GM12873 (cell line): Measurements from ENCODE around the gene POU2F1.

Source experiments
- CTCF ChIP-seq: IDR thresholded peaks from 2 replicates; pipeline ENCODE4 v1.5.1; 2012; ENCODE audit warnings: low read depth, mild to moderate bottlenecking, moderate library complexity, low read length, control low read depth; ENCODE audit not compliant: insufficient read depth; ENCODE audit errors: missing control alignments

Gene POU2F1

GRCh38 chr1:167220537-167221125, at the start of gene POU2F1:
POU2F1 (plus strand) TSS chr1:167220886; CDS start chr1:167220898, 12 bp downstream.
- peak; percentile 66 for TF ChIP-seq CTCF

- no peak for TF ChIP-seq CTCF
These were observed 49.3 kb upstream of the POU2F1 start for GRCh38 chr1:167171286-167171929.

GRCh38 chr1:167173516-167174184, 47.0 kb upstream of the POU2F1 start:
- TF ChIP-seq CTCF, result no peak

GRCh38 chr1:167175901-167176300, 44.8 kb upstream of the POU2F1 start:
- no peak for TF ChIP-seq CTCF

GRCh38 chr1:167178831-167179230, 41.9 kb upstream of the POU2F1 start:
- no peak for TF ChIP-seq CTCF

GRCh38 chr1:167182571-167183320, 37.9 kb upstream of the POU2F1 start:
- TF ChIP-seq CTCF, result no peak

DNA sequence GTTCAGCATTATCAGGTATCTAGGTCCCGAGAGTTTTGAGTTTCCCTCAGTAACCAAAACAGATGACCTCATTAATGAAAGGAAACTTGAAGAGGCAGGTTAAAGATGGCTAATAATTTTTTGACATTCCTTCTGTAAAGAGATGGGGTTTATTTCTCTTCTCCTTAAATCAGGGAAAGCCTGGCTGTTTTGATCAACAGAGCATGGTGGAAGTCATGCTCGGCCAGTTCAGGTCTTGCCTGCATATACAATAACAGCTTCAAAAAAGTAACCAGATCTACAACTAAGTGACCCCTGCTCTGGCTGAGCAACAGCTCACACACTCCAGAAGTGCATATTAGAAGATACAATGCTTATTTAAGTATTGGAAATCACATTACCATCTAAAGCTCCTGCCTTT, 36.6 kb upstream of the POU2F1 start:
- no peak for TF ChIP-seq CTCF
